ENCODE results near the gene KLHDC3. TPM values are rescaled to one million over a fixed set of nuclear protein-coding genes. Genes with fewer than 3 reads are reported as not detected.

Gene KLHDC3
- total and polyA plus RNA-seq, 2 of the 8 experiments (the other 6 are each of a cell fraction or from before 2014, with no cell fraction given): 181 to 203 TPM

- TF ChIP-seq NANOG (IDR thresholded peaks at IDR 0.05; ENCODE audit: insufficient read depth, low read depth, low read length, poor library complexity, severe bottlenecking): no peak
These were observed 2.9 kb downstream of the KLHDC3 start (continued) for GRCh38 chr6:43016943-43017334.

All from H1 (cell line).